GM19468 (cell line): ENCODE measurements around the gene JDP2.

ENCODE experiments used
- ATAC-seq: cut with Tn5 transposase; IDR thresholded peaks from one replicate; pipeline ENCODE4 v1.9.1; 2021; ENCODE audit warnings: mild to moderate bottlenecking, moderate library complexity, moderate number of reproducible peaks; ENCODE audit not compliant: unreplicated experiment; ENCODE audit errors: extremely low read depth

The JDP2 gene

DNA sequence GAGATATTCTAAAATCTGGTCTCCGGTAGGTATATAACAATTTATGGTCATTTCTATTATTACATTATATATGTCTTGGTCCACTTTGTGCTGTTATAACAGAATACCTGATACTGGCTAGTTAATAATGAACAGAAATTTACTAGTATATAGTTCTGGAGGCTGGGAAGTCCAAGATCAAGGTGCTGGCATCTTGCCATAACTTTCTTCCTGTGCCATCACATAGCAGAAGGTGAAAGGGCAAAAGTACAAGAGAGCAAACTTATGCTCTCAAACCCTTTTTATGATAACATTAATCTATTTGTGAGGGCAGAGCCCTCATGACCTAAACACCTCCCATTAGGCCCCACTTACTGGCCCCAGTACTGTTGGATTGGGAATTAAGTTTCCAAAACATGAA lies 76.6 kb downstream of the JDP2 start:
- ATAC-seq = no peak

DNA sequence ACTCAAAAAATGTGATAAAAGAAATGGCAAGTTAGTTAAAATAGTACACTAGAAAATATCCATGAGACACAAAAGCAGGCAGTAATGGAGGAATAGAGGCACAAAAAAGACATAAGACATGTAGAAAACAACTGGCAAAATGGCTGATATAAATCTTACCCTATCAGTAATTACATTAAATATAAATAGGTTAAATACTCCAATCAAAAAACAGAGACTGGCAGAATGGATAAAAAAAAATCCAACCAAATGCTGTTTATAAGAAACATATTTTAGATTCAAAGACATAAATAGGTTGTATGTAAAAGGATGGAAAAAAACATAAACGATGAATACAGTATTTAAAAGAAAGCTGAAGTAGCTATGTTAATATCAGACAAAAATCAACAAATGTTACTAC lies 79.1 kb downstream of the JDP2 start:
- no peak for ATAC-seq

GRCh38 chr14:75510547-75510946 lies 82.7 kb downstream of the JDP2 start:
- no peak for ATAC-seq

DNA sequence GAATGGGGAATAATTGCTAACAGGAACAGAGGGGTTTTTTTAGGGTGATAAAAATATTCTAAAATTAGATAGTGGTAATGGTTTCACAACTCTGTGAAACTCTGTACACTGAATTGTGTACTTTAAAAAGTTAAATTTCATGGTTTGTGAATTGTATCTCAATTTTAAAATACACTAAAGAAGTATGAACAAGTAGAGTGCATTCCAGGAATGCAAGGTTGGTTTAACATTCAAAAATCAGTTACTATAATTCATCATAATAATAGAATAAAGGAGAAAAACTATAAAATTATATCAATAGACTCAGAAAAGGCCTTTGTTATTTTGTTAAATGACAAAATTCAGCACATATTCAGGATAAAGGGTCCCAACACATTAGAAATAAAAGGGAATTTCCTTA lies 83.4 kb downstream of the JDP2 start:
- no peak for ATAC-seq

DNA sequence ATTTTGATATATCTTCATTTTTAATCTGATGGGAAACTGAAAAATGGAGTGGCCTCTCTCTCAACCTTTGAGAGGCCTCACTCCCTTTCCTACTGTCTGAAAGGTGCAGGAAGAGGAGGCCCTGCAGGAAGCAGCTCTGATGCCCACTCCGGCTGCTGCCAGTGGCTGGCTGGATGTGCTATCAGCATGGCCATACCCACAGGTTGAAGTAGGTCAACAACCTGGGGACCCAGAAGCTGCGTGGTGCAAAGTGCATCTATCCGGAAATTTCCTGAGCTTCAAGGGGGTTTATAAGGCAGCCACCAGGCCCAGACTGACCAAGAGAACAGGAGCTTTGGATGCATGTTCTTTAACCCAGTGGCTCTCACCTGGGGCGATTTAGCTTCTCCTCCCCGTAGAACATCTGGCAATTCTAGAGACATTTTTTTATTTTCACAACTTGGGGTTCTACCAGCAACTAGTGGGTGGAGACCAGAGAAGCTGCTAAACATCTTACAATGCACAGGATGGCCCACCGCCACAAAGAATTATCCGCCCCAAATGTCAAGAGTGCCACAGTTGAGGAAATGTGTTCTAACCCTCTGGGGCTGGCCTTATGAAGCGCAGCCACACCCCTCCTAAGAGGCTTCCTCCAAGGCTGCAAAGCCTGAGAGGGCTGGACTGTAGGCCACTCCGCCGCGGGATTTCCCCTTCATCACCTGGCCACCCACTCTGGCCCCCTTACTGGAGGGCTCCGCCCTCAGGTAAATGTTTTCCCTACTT lies 86.3 kb downstream of the JDP2 start:
- ATAC-seq = no peak

- peak; percentile 17 for ATAC-seq
These were observed 87.1 kb downstream of the JDP2 start for GRCh38 chr14:75514673-75515628.

DNA sequence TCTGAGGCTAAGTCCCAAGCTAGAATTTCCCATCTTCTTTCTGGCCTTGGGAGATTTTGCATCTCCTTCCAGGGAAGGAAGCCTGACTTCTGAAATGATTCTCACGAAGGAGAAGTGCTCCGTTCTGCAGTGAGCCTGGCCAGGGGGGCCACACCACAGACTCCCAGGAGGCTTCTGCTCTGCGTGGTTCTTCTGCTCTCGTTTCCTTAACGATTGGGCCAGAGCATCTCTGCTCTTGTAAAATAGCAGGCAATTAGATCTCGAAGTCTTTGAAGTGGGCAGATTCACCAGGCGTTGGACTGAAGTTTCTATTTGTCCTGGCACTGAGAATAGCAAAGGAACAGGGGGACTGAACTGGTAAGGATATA lies 87.8 kb downstream of the JDP2 start:
- ATAC-seq = peak; percentile 17

- ATAC-seq = no peak
These were observed 90.8 kb downstream of the JDP2 start for GRCh38 chr14:75518625-75519024.

GRCh38 chr14:75519394-75519793 lies 91.6 kb downstream of the JDP2 start:
- ATAC-seq = no peak

GRCh38 chr14:75519826-75520728 lies 92.3 kb downstream of the JDP2 start:
- ATAC-seq = no peak

DNA sequence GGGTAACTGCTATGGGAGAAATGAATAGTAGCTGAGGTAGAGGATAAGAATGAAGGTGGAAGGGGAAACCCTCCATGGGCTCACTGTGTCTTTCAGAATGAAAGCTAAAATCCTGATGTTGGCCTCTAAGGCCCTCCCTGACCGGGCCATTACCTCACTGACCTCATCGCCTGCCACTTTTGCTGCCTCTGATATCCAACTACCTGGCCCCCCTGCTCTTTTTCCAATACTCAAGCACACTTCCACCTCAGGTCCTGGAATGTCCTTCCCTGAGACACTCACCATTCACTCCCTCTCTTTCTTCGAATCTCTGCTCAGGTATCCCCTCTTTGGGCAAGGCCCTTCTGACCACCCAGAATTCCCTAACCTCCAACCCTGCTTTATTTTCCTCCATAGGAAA lies 93.0 kb downstream of the JDP2 start:
- ATAC-seq = no peak

GRCh38 chr14:75521415-75522199 lies 93.8 kb downstream of the JDP2 start:
- no peak for ATAC-seq

- ATAC-seq = no peak
These were observed 94.6 kb downstream of the JDP2 start, which contains the start of gene BATF for GRCh38 chr14:75522224-75522982. TSS of gene BATF (plus strand) at chr14:75522469. CDS start at chr14:75522683, 214 bp downstream.

GRCh38 chr14:75522983-75523318 lies 95.1 kb downstream of the JDP2 start:
- ATAC-seq = no peak
